GM18517 (cell line): ENCODE results near the gene PHLDB2.

Experiments
- ATAC-seq: cut with Tn5 transposase; IDR thresholded peaks from one replicate; pipeline ENCODE4 v1.9.1; 2021; ENCODE audit warnings: mild to moderate bottlenecking, moderate library complexity; ENCODE audit not compliant: unreplicated experiment

Gene PHLDB2

GRCh38 chr3:111848778-111849177, 10.3 kb upstream of the PHLDB2 start:
- no peak for ATAC-seq

GRCh38 chr3:111850537-111850936, 8.5 kb upstream of the PHLDB2 start:
- no peak for ATAC-seq

- ATAC-seq, result no peak
Measured at GRCh38 chr3:111851511-111851954, 7.5 kb upstream of the PHLDB2 start.

- ATAC-seq, result no peak
Measured at GRCh38 chr3:111852540-111852939, 6.5 kb upstream of the PHLDB2 start.

- ATAC-seq, result no peak
Measured at GRCh38 chr3:111853068-111853467, 6.0 kb upstream of the PHLDB2 start.

GRCh38 chr3:111854990-111855389, 4.1 kb upstream of the PHLDB2 start:
- ATAC-seq, result no peak

GRCh38 chr3:111856501-111856900, 2.6 kb upstream of the PHLDB2 start:
- ATAC-seq, result no peak

- ATAC-seq, result no peak
Measured at GRCh38 chr3:111857474-111857873, 1.6 kb upstream of the PHLDB2 start.

- no peak for ATAC-seq
Measured at GRCh38 chr3:111858642-111859041, 423 bp upstream of the PHLDB2 start.

GRCh38 chr3:111859974-111860859, 1.2 kb downstream of the PHLDB2 start:
- peak; percentile 97 for ATAC-seq

- no peak for ATAC-seq
Measured at GRCh38 chr3:111861391-111861790, 2.3 kb downstream of the PHLDB2 start.

GRCh38 chr3:111862415-111862814, 3.4 kb downstream of the PHLDB2 start:
- no peak for ATAC-seq

- no peak for ATAC-seq
Measured at GRCh38 chr3:111862974-111863373, 3.9 kb downstream of the PHLDB2 start.

GRCh38 chr3:111863942-111864694, 5.1 kb downstream of the PHLDB2 start:
- no peak for ATAC-seq

- ATAC-seq, result no peak
Measured at GRCh38 chr3:111864821-111865656, 6.0 kb downstream of the PHLDB2 start.

GRCh38 chr3:111867889-111868426, 8.9 kb downstream of the PHLDB2 start:
- no peak for ATAC-seq

- no peak for ATAC-seq
Measured at GRCh38 chr3:111870620-111871019, 11.6 kb downstream of the PHLDB2 start.

GRCh38 chr3:111871809-111872623, 13.0 kb downstream of the PHLDB2 start:
- no peak for ATAC-seq

GRCh38 chr3:111872979-111873378, 13.9 kb downstream of the PHLDB2 start:
- no peak for ATAC-seq
